GM19240 (cell line): ENCODE measurements around the gene ATP2A2.
"Not testable (repeated sequence)": the region's sequence is repeated elsewhere in the genome, so short reads cannot be mapped to it uniquely, and the experiment has no call there.

Experiments used
- DNase-seq: peaks from one replicate; pipeline ENCODE4 v3.0.0; 2011; ENCODE audit warnings: low spot score; ENCODE audit not compliant: insufficient read length

Gene ATP2A2

GRCh38 chr12:110340261-110340660 lies 59.2 kb downstream of the ATP2A2 start:
- DNase-seq: not testable (repeated sequence)

- no peak for DNase-seq
Observed at GRCh38 chr12:110340706-110341105, 59.7 kb downstream of the ATP2A2 start.

- DNase-seq: no peak
Observed at GRCh38 chr12:110342157-110342556, 61.1 kb downstream of the ATP2A2 start.

GRCh38 chr12:110343114-110343513 lies 62.1 kb downstream of the ATP2A2 start:
- DNase-seq: no peak

- no peak for DNase-seq
Observed at GRCh38 chr12:110343736-110344555, 62.9 kb downstream of the ATP2A2 start.

- no peak for DNase-seq
Observed at GRCh38 chr12:110344657-110345056, 63.6 kb downstream of the ATP2A2 start.

- DNase-seq: no peak
Observed at GRCh38 chr12:110345176-110345661, 64.2 kb downstream of the ATP2A2 start.

- DNase-seq: no peak
Observed at GRCh38 chr12:110345963-110346362, 64.9 kb downstream of the ATP2A2 start.

- no peak for DNase-seq
Observed at GRCh38 chr12:110347767-110348166, 66.7 kb downstream of the ATP2A2 start.

- no peak for DNase-seq
Observed at GRCh38 chr12:110348431-110349059, 67.5 kb downstream of the ATP2A2 start.

GRCh38 chr12:110349096-110349495 lies 68.0 kb downstream of the ATP2A2 start:
- DNase-seq: no peak

- DNase-seq: no peak
Observed at GRCh38 chr12:110349514-110350151, 68.6 kb downstream of the ATP2A2 start.

GRCh38 chr12:110351119-110351518 lies 70.1 kb downstream of the ATP2A2 start:
- DNase-seq: no peak

GRCh38 chr12:110352401-110352800 lies 71.4 kb downstream of the ATP2A2 start:
- no peak for DNase-seq

- DNase-seq: no peak
Observed at GRCh38 chr12:110353211-110353965, 72.3 kb downstream of the ATP2A2 start.

GRCh38 chr12:110354172-110354780 lies 73.2 kb downstream of the ATP2A2 start:
- no peak for DNase-seq

- peak; percentile 34 for DNase-seq
Observed at GRCh38 chr12:110355073-110355472, 74.0 kb downstream of the ATP2A2 start.

GRCh38 chr12:110358384-110359097 lies 77.5 kb downstream of the ATP2A2 start:
- not testable (repeated sequence) for DNase-seq

GRCh38 chr12:110361216-110361615 lies 80.2 kb downstream of the ATP2A2 start:
- DNase-seq: no peak
